ENCODE results near the gene RRAD. TPM values are rescaled to one million over a fixed set of nuclear protein-coding genes. Genes with fewer than 3 reads are reported as not detected.
"Not testable (repeated sequence)": the region's sequence is repeated elsewhere in the genome, so short reads cannot be mapped to it uniquely, and the experiment has no call there.

RRAD gene
- polyA plus RNA-seq, 4 donors = 0.83 to 10.9 (median 3.6) TPM

- Histone ChIP-seq H3K36me3 (ENCODE audit: control insufficient read depth in 3 of 3, insufficient read depth in 2 of 3, low read depth in 1 of 3, low read length in 3 of 3) (peaks cover 0 to 7% (median 1%) of the 10 kb centered on the region in 3 donors), H3K4me3 (ENCODE audit: low read depth in 1 of 3, low read length in 3 of 3) (peak overlapping the region in 2 of 3 donors; percentile 47 to 51), H3K27ac (ENCODE audit: low read depth in 1 of 3, low read length in 2 of 3) (peak overlapping the region in 1 of 3 donors; percentile 46), H3K27me3 (ENCODE audit: control insufficient read depth in 3 of 3, insufficient read depth in 3 of 3, low read length in 3 of 3) (peaks cover 0 to 22% (median 7%) of the 10 kb centered on the region in 3 donors), H3K9me3 (ENCODE audit: control insufficient read depth in 2 of 2, insufficient read depth in 1 of 2, low read depth in 1 of 2, low read length in 1 of 2) (no peaks in the 10 kb centered on the region), H3K4me1 (ENCODE audit: control insufficient read depth in 3 of 3, insufficient read depth in 2 of 3, low read depth in 1 of 3, low read length in 2 of 3) (peaks cover 0 to 34% (median 1%) of the 10 kb centered on the region in 3 donors)
- FAIRE-seq (no peak), DNase-seq (no peak)
- 26 to 36% (median 29%) methylated on average over 19 to 21 of the region's 21 CpGs for WGBS, 3 donors
Observed at GRCh38 chr16:66948837-66949225, 23.5 kb upstream of the RRAD start.

- H3K4me1 ChIP-seq (ENCODE audit: control insufficient read depth in 3 of 3, insufficient read depth in 2 of 3, low read depth in 1 of 3, low read length in 2 of 3) = peaks cover 0 to 28% (median 1%) of the 10 kb centered on the region in 3 donors
- peak; percentile 58 to 73 for DNase-seq
- H3K4me3 ChIP-seq (ENCODE audit: low read depth in 1 of 3, low read length in 3 of 3) = peak overlapping the region in 2 of 3 donors; percentile 47 to 51
- H3K9me3 ChIP-seq (ENCODE audit: control insufficient read depth in 2 of 2, insufficient read depth in 1 of 2, low read depth in 1 of 2, low read length in 1 of 2) = no peaks in the 10 kb centered on the region
- WGBS, 3 donors = 2 to 7% (median 3%) methylated on average over 40 to 44 of the region's 44 CpGs
- H3K27me3 ChIP-seq (ENCODE audit: control insufficient read depth in 3 of 3, insufficient read depth in 3 of 3, low read length in 3 of 3) = peaks cover 0 to 22% (median 7%) of the 10 kb centered on the region in 3 donors
- peaks cover 0 to 12% (median 6%) of the 10 kb centered on the region in 3 donors for H3K36me3 ChIP-seq (ENCODE audit: control insufficient read depth in 3 of 3, insufficient read depth in 2 of 3, low read depth in 1 of 3, low read length in 3 of 3)
- no peak for FAIRE-seq
- H3K27ac ChIP-seq (ENCODE audit: low read depth in 1 of 3, low read length in 2 of 3) = peak overlapping the region in 1 of 3 donors; percentile 46
Observed at GRCh38 chr16:66948134-66948836, 22.9 kb upstream of the RRAD start.

- peak overlapping the region in 2 of 3 donors; percentile 47 to 51 for H3K4me3 ChIP-seq (ENCODE audit: low read depth in 1 of 3, low read length in 3 of 3)
Observed at GRCh38 chr16:66947302-66948065, 22.1 kb upstream of the RRAD start.

GRCh38 chr16:66946974-66947301 is 21.6 kb upstream of the RRAD start:
- H3K4me1 ChIP-seq (ENCODE audit: control insufficient read depth in 3 of 3, insufficient read depth in 2 of 3, low read depth in 1 of 3, low read length in 2 of 3) = peaks cover 0 to 26% (median 1%) of the 10 kb centered on the region in 3 donors
- H3K4me3 ChIP-seq (ENCODE audit: low read depth in 1 of 3, low read length in 3 of 3) = no peak overlapping the region
- peaks cover 0 to 22% (median 6%) of the 10 kb centered on the region in 3 donors for H3K27me3 ChIP-seq (ENCODE audit: control insufficient read depth in 3 of 3, insufficient read depth in 3 of 3, low read length in 3 of 3)
- H3K36me3 ChIP-seq (ENCODE audit: control insufficient read depth in 3 of 3, insufficient read depth in 2 of 3, low read depth in 1 of 3, low read length in 3 of 3) = peaks cover 10 to 26% (median 17%) of the 10 kb centered on the region in 3 donors
- 18 to 32% (median 20%) methylated on average over 5 of the region's 5 CpGs for WGBS, 3 donors
- H3K9me3 ChIP-seq (ENCODE audit: control insufficient read depth in 2 of 2, insufficient read depth in 1 of 2, low read depth in 1 of 2, low read length in 1 of 2) = no peaks in the 10 kb centered on the region
- no peak for FAIRE-seq
- H3K27ac ChIP-seq (ENCODE audit: low read depth in 1 of 3, low read length in 2 of 3) = no peak overlapping the region
- DNase-seq = no peak

More at GRCh38 chr16:66947302-66948065, 22.1 kb upstream of the RRAD start:
- Histone ChIP-seq H3K36me3 (ENCODE audit: control insufficient read depth in 3 of 3, insufficient read depth in 2 of 3, low read depth in 1 of 3, low read length in 3 of 3) (peaks cover 5 to 20% (median 14%) of the 10 kb centered on the region in 3 donors), H3K9me3 (ENCODE audit: control insufficient read depth in 2 of 2, insufficient read depth in 1 of 2, low read depth in 1 of 2, low read length in 1 of 2) (no peaks in the 10 kb centered on the region), H3K4me1 (ENCODE audit: control insufficient read depth in 3 of 3, insufficient read depth in 2 of 3, low read depth in 1 of 3, low read length in 2 of 3) (peaks cover 0 to 21% (median 1%) of the 10 kb centered on the region in 3 donors), H3K27ac (ENCODE audit: low read depth in 1 of 3, low read length in 2 of 3) (peak overlapping the region in 1 of 3 donors; percentile 34), H3K27me3 (ENCODE audit: control insufficient read depth in 3 of 3, insufficient read depth in 3 of 3, low read length in 3 of 3) (peaks cover 0 to 22% (median 7%) of the 10 kb centered on the region in 3 donors)
- whole genome bisulfite sequencing, 3 donors = 0 to 1% (median 1%) methylated on average over 17 to 22 of the region's 23 CpGs
- DNase-seq (peak; percentile 93 to 94), FAIRE-seq (peak; percentile 53)

GRCh38 chr16:66946541-66946940 is 21.2 kb upstream of the RRAD start:
- Histone ChIP-seq H3K27me3 (ENCODE audit: control insufficient read depth in 3 of 3, insufficient read depth in 3 of 3, low read length in 3 of 3) (peaks cover 0 to 22% (median 5%) of the 10 kb centered on the region in 3 donors), H3K9me3 (ENCODE audit: control insufficient read depth in 2 of 2, insufficient read depth in 1 of 2, low read depth in 1 of 2, low read length in 1 of 2) (no peaks in the 10 kb centered on the region), H3K4me3 (ENCODE audit: low read depth in 1 of 3, low read length in 3 of 3) (no peak overlapping the region), H3K4me1 (ENCODE audit: control insufficient read depth in 3 of 3, insufficient read depth in 2 of 3, low read depth in 1 of 3, low read length in 2 of 3) (peaks cover 0 to 30% (median 1%) of the 10 kb centered on the region in 3 donors), H3K36me3 (ENCODE audit: control insufficient read depth in 3 of 3, insufficient read depth in 2 of 3, low read depth in 1 of 3, low read length in 3 of 3) (peaks cover 12 to 30% (median 21%) of the 10 kb centered on the region in 3 donors), H3K27ac (ENCODE audit: low read depth in 1 of 3, low read length in 2 of 3) (no peak overlapping the region)
- FAIRE-seq = no peak
- 63 to 74% (median 72%) methylated on average over 7 of the region's 7 CpGs for WGBS, 3 donors
- no peak for DNase-seq

GRCh38 chr16:66945939-66946338 is 20.6 kb upstream of the RRAD start:
- FAIRE-seq (no peak), DNase-seq (no peak)
- Histone ChIP-seq H3K36me3 (ENCODE audit: control insufficient read depth in 3 of 3, insufficient read depth in 2 of 3, low read depth in 1 of 3, low read length in 3 of 3) (peaks cover 15 to 36% (median 26%) of the 10 kb centered on the region in 3 donors), H3K4me3 (ENCODE audit: low read depth in 1 of 3, low read length in 3 of 3) (no peak overlapping the region), H3K27me3 (ENCODE audit: control insufficient read depth in 3 of 3, insufficient read depth in 3 of 3, low read length in 3 of 3) (peaks cover 0 to 22% (median 5%) of the 10 kb centered on the region in 3 donors), H3K27ac (ENCODE audit: low read depth in 1 of 3, low read length in 2 of 3) (no peak overlapping the region), H3K4me1 (ENCODE audit: control insufficient read depth in 3 of 3, insufficient read depth in 2 of 3, low read depth in 1 of 3, low read length in 2 of 3) (peaks cover 0 to 31% (median 1%) of the 10 kb centered on the region in 3 donors), H3K9me3 (ENCODE audit: control insufficient read depth in 2 of 2, insufficient read depth in 1 of 2, low read depth in 1 of 2, low read length in 1 of 2) (no peaks in the 10 kb centered on the region)
- 50 to 81% (median 55%) methylated on average over 4 of the region's 4 CpGs for whole genome bisulfite sequencing, 3 donors

- not testable (repeated sequence) for H3K27ac ChIP-seq (ENCODE audit: low read depth in 1 of 3, low read length in 2 of 3); DNase-seq; FAIRE-seq; H3K4me3 ChIP-seq (ENCODE audit: low read depth in 1 of 3, low read length in 3 of 3); H3K9me3 ChIP-seq (ENCODE audit: control insufficient read depth in 2 of 2, insufficient read depth in 1 of 2, low read depth in 1 of 2, low read length in 1 of 2)
- peaks cover 0 to 31% (median 5%) of the 10 kb centered on the region in 3 donors for H3K4me1 ChIP-seq (ENCODE audit: control insufficient read depth in 3 of 3, insufficient read depth in 2 of 3, low read depth in 1 of 3, low read length in 2 of 3)
- 73 to 84% (median 76%) methylated on average over 9 of the region's 9 CpGs for WGBS, 3 donors
- peaks cover 24 to 46% (median 36%) of the 10 kb centered on the region in 3 donors for H3K36me3 ChIP-seq (ENCODE audit: control insufficient read depth in 3 of 3, insufficient read depth in 2 of 3, low read depth in 1 of 3, low read length in 3 of 3)
- peaks cover 0 to 18% (median 5%) of the 10 kb centered on the region in 3 donors for H3K27me3 ChIP-seq (ENCODE audit: control insufficient read depth in 3 of 3, insufficient read depth in 3 of 3, low read length in 3 of 3)
Observed at GRCh38 chr16:66944971-66945370, 19.6 kb upstream of the RRAD start.

GRCh38 chr16:66944054-66944441 is 18.7 kb upstream of the RRAD start:
- Histone ChIP-seq H3K4me1 (ENCODE audit: control insufficient read depth in 3 of 3, insufficient read depth in 2 of 3, low read depth in 1 of 3, low read length in 2 of 3) (peaks cover 0 to 30% (median 5%) of the 10 kb centered on the region in 3 donors), H3K27ac (ENCODE audit: low read depth in 1 of 3, low read length in 2 of 3) (no peak overlapping the region), H3K9me3 (ENCODE audit: control insufficient read depth in 2 of 2, insufficient read depth in 1 of 2, low read depth in 1 of 2, low read length in 1 of 2) (no peaks in the 10 kb centered on the region), H3K27me3 (ENCODE audit: control insufficient read depth in 3 of 3, insufficient read depth in 3 of 3, low read length in 3 of 3) (peaks cover 0 to 11% (median 0%) of the 10 kb centered on the region in 3 donors), H3K36me3 (ENCODE audit: control insufficient read depth in 3 of 3, insufficient read depth in 2 of 3, low read depth in 1 of 3, low read length in 3 of 3) (peaks cover 24 to 55% (median 42%) of the 10 kb centered on the region in 3 donors), H3K4me3 (ENCODE audit: low read depth in 1 of 3, low read length in 3 of 3) (no peak overlapping the region)
- FAIRE-seq (no peak), DNase-seq (no peak)
- 84 to 88% (median 86%) methylated on average over 5 of the region's 5 CpGs for WGBS, 3 donors
